GM18505 (cell line): Measurements from ENCODE around the gene SEMA4D.

Experiments
- ATAC-seq: cut with Tn5 transposase; IDR thresholded peaks from one replicate; pipeline ENCODE4 v1.9.1; 2021; ENCODE audit not compliant: unreplicated experiment
- POLR2A ChIP-seq: IDR thresholded peaks from 4 replicates; pipeline ENCODE4 v1.6.1; 2011; ENCODE audit warnings: borderline replicate concordance; ENCODE audit not compliant: insufficient read depth, insufficient read length; ENCODE audit errors: extremely low read depth

The SEMA4D gene

DNA sequence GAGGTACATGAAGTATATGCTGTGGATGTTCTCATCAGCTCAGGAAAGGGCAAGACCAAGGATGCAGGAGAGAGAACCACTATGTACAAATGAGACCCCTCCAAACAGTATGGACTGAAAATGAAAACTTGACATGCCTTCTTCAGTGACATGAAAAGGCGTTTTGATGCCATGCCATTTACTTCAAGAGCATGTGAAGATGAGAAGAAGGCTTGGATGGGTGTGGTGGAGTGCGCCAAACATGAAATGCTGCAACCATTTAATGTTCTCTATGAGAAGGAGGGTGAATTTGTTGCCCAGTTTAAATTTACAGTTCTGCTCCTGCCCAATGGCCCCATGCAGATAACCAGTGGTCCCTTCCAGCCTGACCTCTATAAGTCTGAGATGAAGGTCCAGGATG lies 47.7 kb downstream of the SEMA4D start:
- TF ChIP-seq POLR2A, result no peak
- no peak for ATAC-seq

DNA sequence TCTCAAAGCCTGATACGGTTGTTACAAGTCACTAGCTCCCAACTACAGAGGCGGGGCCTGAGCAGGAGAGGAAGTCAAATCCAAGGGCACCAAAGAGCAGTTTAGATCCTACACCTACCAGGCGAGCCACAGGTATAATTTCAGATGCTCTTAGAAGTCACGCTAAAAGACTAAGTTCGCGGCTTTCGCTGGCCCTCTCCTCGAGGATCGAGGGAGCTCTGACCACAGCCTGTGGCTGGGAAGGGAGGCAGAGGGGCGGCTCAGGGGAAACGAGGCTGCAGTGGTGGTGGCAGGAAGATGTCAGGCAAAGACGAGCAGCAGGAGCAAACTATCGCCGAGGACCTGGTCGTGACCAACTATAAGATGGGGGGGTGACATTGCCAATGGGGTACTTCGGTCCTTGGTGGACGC lies 48.6 kb downstream of the SEMA4D start:
- TF ChIP-seq POLR2A, result no peak
- no peak for ATAC-seq

DNA sequence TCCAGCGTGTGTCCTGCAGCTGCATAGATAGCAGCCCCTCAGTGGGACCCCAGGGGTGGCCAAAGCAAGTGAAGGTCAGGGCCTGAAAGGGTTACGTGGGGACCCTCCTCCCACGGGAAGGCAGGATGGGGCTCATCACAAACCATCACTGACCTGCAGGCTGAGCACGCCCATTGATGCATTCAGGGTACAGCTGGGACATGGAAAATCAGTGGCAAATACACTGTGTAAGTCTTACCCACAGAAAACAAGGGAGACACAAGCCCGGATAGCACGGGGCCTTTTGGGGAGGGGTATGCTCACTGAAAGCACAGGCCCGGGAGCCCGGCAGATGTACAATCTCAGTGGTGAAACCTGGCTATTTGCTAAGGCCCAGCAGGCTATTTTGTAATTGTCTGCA lies 49.1 kb downstream of the SEMA4D start:
- no peak for ATAC-seq
- TF ChIP-seq POLR2A, result no peak

DNA sequence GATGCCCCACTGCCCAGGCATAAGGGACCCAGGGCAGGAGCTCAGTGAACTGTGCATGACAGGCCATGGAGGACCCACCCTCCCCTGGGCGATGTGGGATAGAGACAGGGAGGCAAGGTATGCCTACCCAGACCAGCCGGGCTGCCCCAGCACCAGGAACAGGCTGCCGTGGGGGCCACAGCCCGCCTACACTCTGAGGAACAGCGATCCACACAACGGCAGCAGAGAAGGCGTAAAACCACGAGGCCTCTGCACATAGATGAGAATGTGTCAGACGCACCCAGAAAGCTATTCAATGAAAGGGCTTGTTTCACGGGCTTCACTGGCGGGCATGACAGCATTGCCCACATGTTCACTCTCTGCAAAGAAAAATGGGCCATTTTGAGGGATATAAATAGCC lies 49.5 kb downstream of the SEMA4D start:
- ATAC-seq, result no peak
- no peak for TF ChIP-seq POLR2A

DNA sequence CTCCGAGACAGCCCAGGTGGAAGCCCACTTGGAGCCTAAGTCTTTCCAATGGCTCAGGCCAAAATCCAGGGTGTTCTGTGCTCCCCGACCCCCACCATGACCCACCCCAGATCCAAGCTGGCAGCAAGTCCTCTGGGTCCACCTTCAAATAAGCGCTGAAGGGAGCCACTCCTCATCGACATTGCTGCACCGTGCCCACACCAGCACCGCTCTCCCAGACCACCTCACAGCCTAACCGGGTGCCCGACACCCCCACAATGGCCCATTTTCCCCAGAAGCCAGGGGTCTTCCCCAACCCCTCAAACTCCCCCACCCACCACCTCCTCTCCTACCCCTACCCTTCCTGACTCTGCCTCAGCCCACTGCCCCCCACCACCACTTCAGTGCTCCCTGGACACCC lies 50.5 kb downstream of the SEMA4D start:
- no peak for TF ChIP-seq POLR2A
- no peak for ATAC-seq

DNA sequence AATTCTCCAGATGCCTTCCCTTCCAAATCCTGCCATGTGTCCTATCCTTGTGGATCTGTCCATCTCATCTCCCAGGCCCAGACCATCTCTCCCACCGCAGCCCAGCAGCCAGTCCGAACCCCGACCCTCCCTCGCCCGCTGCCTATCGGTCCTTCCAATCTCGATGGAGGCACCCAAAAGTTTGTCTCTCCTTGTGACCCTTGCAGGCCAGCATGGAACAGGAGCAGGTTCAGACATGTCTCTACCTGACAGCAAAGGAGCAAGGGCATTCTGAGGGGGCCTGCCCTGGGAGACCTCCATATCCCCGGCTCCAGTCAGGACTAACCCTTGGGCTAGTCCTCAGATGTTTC lies 51.0 kb downstream of the SEMA4D start:
- no peak for TF ChIP-seq POLR2A
- ATAC-seq, result no peak

DNA sequence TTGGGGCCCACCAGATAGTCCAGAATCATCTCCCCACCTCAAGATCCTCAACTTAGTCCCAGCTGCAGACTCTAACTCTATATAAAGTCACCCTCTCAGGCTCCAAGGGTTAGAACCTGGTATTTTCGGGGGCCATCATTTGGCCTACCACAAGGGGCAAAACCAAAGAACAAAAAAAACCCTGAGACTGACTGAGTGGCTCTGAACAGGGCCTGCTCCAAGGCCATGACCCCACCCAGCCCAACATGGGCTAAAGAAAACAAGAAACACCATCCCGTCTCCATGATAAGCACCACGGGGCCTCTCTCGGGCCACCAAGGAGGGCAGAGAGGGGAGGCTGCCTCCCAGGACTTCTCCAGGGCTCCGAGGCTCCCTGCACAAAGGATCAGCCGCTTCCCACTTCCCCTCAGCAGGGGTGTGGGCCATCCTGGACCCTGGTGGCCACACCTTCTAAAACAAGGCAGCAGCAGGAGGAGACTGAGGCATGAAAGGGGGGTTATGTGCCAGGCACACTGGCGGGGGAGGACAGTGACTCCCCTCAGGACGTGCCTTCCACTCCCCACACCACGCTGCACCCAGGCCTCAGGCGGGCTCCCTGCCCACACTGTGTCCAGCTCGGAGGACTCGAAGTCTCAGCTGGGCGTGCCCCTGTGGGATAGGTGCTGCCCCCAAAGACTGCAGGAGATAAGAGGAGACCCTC lies 51.5 kb downstream of the SEMA4D start:
- ATAC-seq, result no peak

DNA sequence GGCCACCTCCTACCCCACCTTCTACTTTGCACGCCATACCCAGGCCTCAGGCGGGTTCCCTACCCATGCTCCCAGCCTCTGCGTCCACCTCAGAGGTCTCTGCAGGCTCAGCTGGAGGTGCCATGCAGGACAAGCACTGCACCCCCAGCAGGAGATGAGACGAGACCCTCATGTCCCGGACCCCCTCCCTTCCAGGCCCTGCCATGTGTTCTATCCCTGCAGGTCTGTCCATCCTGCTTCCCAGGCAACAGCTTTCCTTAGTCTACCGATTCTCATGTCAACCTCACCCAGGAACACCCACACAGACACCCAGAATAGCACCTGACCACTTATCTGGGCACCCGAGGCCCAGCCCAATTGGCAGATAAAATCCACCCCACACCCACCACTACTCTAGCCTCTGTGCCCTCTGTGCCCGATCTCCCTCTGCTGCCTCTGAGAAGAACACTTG lies 52.1 kb downstream of the SEMA4D start:
- no peak for ATAC-seq
- no peak for TF ChIP-seq POLR2A

More for the DNA sequence above, 51.5 kb downstream of the SEMA4D start:
- TF ChIP-seq POLR2A, result no peak

DNA sequence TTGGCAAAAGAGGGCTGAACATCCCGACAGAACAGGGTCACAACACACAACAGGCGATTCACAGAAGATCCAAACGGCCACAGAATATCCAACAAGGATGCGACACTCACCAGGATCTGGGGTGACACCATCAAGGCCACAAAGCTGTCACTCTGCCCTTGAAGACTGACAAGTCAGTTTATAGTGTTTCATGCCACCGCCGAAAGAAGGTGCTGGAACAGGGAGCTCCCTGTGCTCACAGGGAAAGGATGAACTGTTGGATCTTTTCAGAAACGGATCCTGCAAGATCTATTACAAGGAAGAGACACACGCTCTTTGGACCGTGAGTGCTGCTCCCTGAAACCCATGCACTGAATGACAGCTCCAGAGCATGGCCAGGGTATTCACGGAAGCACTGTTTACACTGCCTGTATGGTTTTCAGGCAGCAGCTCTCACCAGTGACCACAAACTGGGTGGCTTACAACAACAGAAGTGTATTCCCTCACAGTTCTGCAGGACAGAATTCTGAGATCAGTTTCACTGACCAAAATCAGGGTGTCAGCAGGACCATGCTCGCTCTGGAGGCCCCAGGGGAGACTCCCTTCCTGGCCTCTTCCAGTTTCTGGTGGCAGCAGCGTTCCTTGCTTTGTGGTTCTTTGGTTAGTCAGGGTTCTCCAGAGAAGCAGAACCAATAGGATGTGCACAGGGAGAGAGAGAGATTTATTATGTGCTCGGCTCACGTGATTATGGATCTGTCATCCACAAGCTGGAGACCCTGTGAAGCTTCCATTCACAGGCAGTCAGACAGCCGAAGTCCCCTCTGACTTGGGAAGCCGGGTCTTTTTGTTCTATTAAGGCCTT lies 52.8 kb downstream of the SEMA4D start:
- TF ChIP-seq POLR2A, result no peak
- ATAC-seq, result no peak

DNA sequence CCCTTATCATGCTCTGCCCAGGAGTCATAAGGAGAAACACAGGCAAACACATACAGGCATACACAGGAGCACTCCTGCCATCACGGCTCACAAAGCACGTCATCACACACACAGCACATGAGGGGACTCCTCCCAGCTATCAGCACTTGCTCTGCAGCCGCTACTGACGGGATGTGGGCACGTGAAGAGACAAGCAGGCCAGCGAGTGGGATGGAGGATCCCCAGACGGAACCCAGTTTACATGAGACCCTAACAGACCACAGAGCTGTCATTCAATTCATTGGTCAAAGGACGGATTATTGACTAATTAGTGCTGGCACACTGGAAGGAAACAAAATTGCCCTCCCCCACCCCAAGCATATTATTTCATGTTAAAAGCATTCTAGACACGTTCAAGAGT lies 53.6 kb downstream of the SEMA4D start:
- no peak for TF ChIP-seq POLR2A
- no peak for ATAC-seq

DNA sequence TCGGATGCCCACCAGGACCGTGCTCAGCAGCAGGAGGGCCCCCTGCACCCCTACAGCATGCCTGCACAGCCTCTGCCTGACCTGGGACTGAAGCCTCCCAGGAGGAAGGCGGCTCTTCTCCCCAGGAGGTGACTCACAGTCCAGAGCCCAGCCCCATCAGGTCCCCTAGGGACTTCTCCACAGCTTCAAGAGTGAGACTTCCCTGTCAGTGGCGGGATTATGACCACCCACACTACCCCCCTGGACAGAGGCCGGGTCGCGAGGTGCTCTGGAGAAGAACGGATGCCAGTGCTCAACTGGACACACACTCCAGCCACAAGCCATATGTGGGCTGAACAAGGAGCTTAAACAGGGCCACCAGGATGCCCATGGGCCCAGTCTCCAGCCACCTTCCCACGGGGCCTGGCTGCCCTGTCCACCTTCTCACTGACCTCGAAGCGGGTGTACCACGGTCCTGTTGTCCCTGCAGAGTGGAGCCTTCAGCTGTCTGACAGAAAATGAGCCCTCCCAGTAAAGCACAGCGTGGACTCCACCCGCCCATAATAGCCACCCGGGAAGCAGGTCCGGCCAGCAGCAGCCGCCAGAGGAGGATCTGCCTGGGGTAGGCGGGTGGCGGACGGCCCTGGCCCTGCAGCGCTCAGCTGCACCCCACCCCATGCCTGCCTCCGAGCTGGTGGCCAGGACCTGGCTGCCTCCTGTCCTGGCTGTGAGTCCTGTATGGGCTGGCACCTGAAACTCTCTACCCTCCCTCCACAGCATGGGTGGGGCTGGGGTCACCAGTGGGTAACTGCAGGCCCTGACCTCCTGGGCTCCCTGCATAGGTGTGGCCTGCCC lies 54.7 kb downstream of the SEMA4D start:
- TF ChIP-seq POLR2A, result no peak
- peak; percentile 48 for ATAC-seq

DNA sequence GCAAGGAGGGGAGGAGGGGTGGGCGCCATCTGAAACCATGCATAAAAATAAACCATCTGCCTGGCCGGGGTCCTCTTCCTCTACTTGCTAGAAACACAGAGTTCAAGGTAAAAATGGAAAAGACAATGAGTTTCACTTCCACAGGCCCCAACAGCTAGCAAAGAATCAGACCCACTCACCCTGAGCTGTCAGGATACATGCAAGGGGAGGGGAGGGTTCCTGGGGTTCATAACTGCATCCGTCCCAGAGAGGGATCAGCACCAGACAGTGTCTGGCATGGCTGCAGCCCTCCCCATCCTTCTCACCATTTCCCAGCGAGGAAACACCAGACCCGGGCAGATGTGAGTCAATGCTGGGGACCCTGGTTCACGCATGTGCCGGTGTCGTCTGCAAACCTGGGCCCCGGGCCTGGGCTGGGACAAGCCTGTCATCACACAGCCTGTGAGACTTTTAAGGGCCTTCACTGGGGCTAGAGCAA lies 55.4 kb downstream of the SEMA4D start:
- TF ChIP-seq POLR2A, result peak; percentile 19
- peak; percentile 47 for ATAC-seq

DNA sequence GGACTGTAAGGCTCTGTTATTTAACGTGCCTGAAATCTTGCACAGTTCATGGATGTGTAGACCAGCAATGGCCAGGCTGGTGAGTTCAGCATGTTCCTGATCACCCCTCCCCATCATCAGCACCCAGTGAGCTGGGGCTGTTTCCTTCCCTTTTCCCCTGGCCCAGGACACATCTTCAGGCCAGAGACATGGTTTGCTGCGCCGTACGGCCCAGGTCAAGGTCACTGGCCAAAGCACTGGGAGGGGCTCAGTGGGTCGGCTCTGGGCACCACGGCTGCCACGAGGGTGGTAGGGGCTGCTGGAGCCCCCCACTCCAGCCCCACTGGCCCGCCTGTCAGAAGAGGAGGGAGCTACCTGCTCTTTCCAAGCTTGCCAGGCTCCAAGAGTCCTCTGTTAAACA lies 55.9 kb downstream of the SEMA4D start:
- ATAC-seq, result no peak
- TF ChIP-seq POLR2A, result no peak

DNA sequence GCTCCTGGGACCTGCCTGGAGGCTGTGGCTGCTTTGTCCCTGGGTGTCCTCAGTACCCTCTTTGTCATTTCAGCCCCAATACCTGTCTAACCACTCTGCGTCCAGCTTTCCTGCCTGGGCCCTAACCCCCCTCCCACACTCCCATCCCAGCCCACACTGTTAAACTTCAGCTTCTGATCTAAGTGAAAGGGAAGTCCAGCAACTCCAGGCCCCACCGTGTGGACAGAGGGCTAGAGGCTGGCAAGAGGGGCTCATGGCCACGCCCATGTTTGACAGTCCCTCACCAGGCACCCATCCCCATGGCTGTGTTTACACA lies 56.3 kb downstream of the SEMA4D start:
- no peak for ATAC-seq
- TF ChIP-seq POLR2A, result no peak

DNA sequence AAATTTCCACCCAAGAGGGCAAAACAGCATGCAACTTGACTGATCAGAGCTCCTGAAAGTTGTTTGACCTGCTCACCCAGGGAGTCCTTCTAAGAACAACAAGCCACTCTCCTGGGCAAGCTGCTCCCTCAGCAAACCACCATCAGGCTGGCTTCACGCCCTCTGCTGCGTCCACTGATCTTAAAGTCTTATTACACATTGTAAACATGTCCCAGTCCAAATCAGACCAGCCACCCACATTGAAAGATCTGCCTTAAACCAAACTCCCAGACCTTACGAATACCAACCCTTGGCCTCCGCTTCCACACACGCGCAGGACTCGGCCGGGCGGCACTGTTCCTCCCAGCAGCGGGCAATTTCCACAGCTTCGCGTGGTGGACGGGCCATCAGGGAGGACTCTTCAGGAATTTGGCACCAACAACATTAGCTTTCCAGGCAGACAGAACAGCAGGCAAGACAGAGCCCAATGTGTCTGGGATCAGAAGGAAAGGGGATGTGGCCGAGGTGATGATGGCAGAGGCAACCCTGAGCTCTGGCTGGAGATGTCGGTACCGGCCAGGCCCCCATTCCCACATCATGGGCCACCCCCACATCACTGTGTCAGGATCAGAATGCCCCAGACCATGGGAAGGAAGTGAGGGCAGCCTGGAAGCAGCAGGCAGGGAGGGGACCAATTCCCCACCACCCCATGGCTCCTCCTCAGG lies 56.8 kb downstream of the SEMA4D start:
- no peak for TF ChIP-seq POLR2A
- ATAC-seq, result no peak
